K562 (cell line): Measurements from ENCODE around the gene MRPL28. TPM values are rescaled to one million over a fixed set of nuclear protein-coding genes. Genes with fewer than 3 reads are reported as not detected.

Experiments
- CREM ChIP-seq: IDR thresholded peaks from 2 replicates; pipeline ENCODE4 v1.6.1; 2014; ENCODE audit warnings: antibody characterized with exemption, low read depth
- GTF2E2 ChIP-seq: fragments of 200-800 bp; sonication (Bioruptor generic); IDR thresholded peaks from 2 replicates; pipeline ENCODE4 v1.6.1; 2016; ENCODE audit warnings: missing genetic modification characterization, missing compliant biosample characterization
- KDM5B ChIP-seq: fragments of 200-600 bp; sonication (generic); IDR thresholded peaks from 2 replicates; pipeline ENCODE4 v1.6.1; 2012; ENCODE audit warnings: low read depth, mild to moderate bottlenecking, moderate library complexity, low read length, control low read depth, inconsistent platforms; ENCODE audit not compliant: insufficient replicate concordance
- POLR2B ChIP-seq: fragments of 450-650 bp; IDR thresholded peaks from 2 replicates; pipeline ENCODE4 v1.6.1; 2018; ENCODE audit warnings: low read depth; ENCODE audit not compliant: partially characterized antibody
- SLC30A9 ChIP-seq: fragments of 250-450 bp; sonication (Bioruptor Pico); IDR thresholded peaks from 2 replicates; pipeline ENCODE4 v1.8.0; 2022; ENCODE audit warnings: mild to moderate bottlenecking, moderate library complexity
- TAF15 ChIP-seq: fragments of 200-400 bp; formaldehyde crosslinking; IDR thresholded peaks from 2 replicates; pipeline ENCODE4 v1.6.1; 2017; ENCODE audit warnings: mild to moderate bottlenecking, low read depth, low read length, moderate library complexity
- XRCC5 ChIP-seq: fragments of 200-400 bp; formaldehyde crosslinking; IDR thresholded peaks from 2 replicates; pipeline ENCODE4 v1.6.1; 2017; ENCODE audit warnings: low read depth, mild to moderate bottlenecking, low read length
- ZBTB17 ChIP-seq: fragments of 450-650 bp; formaldehyde crosslinking; IDR thresholded peaks from 2 replicates; pipeline ENCODE4 v1.4.0; 2020; ENCODE audit warnings: mild to moderate bottlenecking
- ZFX ChIP-seq: sonication (generic); formaldehyde crosslinking; IDR thresholded peaks from 2 replicates; pipeline ENCODE4 v1.8.0; 2022; ENCODE audit warnings: mild to moderate bottlenecking, missing genetic modification reagents, moderate library complexity
- ZNF347 ChIP-seq: fragments of 450-650 bp; formaldehyde crosslinking; IDR thresholded peaks from 2 replicates; pipeline ENCODE4 v1.4.0; 2020; ENCODE audit warnings: low read depth, mild to moderate bottlenecking, moderate library complexity
- ZNF507 ChIP-seq: conservative IDR thresholded peaks from 2 replicates; pipeline ENCODE4 v1.6.1; 2017; ENCODE audit warnings: missing genetic modification characterization, missing compliant biosample characterization
- polyA plus RNA-seq, 8 experiments: library from polyadenylated mRNA; depleted of rRNA in 4 of 8; stranded (reverse) in 5 of 8; unstranded in 3 of 8; fragments of >200 nt; fragmentation: Nextera tagmentation in 2 of 8; fragmentation: Illumina TruSeq in 1 of 8; extraction: Ambion mirVana in 2 of 8; extraction: Trizol in 1 of 8; gene quantifications; 2 replicates each; pipeline versions ENCODE4 v1.2.1 to v1.2.3, GENCODE V29; 2011 to 2014; ENCODE audit warnings: inconsistent platforms in 1 of 8, missing spikeins in 1 of 8
- total RNA-seq, 7 experiments: library from RNA; depleted of rRNA in 6 of 7; stranded (reverse); fragments of >200 nt in 6 of 7; fragmentation: Illumina TruSeq in 2 of 7; extraction: Trizol in 2 of 7; gene quantifications; 2 replicates each; pipeline versions ENCODE4 v1.2.1 to v1.2.3, GENCODE V29; 2011 to 2021; ENCODE audit warnings: low replicate concordance in 1 of 7
- TF ChIP-seq, protein P1 (sequence below): fragments of 200-400 bp; formaldehyde crosslinking; IDR thresholded peaks from 2 replicates; pipeline ENCODE4 v1.6.1; 2017; ENCODE audit warnings: mild to moderate bottlenecking, low read depth, low read length, moderate library complexity
- TF ChIP-seq, protein P2 (sequence below): fragments of 450-650 bp; IDR thresholded peaks from 2 replicates; pipeline ENCODE4 v1.6.1; 2017; ENCODE audit warnings: mild to moderate bottlenecking, moderate library complexity
- TF ChIP-seq, protein P3 (sequence below): fragments of 250-450 bp; sonication (Bioruptor Pico); IDR thresholded peaks from 2 replicates; pipeline ENCODE4 v1.4.0; 2020
- TF ChIP-seq, protein P4 (sequence below), 3 experiments: IDR thresholded peaks in 2 of 3; conservative IDR thresholded peaks in 1 of 3; 2 replicates each; pipeline ENCODE4 v1.5.1; 2011 to 2012; ENCODE audit warnings: low read length in 3 of 3, mild to moderate bottlenecking in 3 of 3, control low read depth in 2 of 3, improper control_type of control experiment in 1 of 3, inconsistent platforms in 1 of 3, low read depth in 1 of 3, mixed read lengths in 1 of 3, moderate library complexity in 1 of 3; ENCODE audit not compliant: insufficient read depth in 2 of 3
- TF ChIP-seq, protein P5 (sequence below): IDR thresholded peaks from 2 replicates; pipeline ENCODE4 v1.6.1; 2011; ENCODE audit not compliant: insufficient read length; ENCODE audit errors: extremely low read depth
- TF ChIP-seq, protein P6 (sequence below), 2 experiments: fragments of 450-650 bp; IDR thresholded peaks; 2 replicates each; pipeline ENCODE4 v1.6.1; 2018; ENCODE audit warnings: mild to moderate bottlenecking in 2 of 2, low read depth in 1 of 2; ENCODE audit not compliant: partially characterized antibody in 2 of 2

Gene MRPL28
- total and polyA plus RNA-seq, 9 of the 15 experiments (the other 6 are each of a cell fraction or from before 2014, with no cell fraction given), result 2.5 to 323 (median 175) TPM

DNA sequence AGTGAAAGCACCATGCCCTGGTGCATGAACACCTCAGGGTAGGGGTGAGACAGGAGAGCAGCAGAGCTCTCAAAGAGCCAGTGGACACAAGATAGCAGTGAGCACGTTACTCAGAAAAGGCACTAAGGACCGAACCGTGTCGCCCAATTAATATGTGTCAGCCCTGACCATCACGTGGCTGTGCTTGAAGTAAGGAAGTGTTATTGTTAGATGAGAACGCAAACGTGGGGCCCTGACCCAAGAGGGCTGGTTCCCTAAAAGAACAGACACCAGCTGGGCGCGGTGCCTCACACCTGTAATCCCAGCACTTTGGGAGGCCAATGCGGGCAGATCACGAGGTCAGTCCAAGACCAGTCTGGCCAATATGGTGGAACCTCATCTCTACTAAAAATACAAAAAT lies 34.1 kb downstream of the MRPL28 start (continued):
- TF ChIP-seq, protein P1, sequence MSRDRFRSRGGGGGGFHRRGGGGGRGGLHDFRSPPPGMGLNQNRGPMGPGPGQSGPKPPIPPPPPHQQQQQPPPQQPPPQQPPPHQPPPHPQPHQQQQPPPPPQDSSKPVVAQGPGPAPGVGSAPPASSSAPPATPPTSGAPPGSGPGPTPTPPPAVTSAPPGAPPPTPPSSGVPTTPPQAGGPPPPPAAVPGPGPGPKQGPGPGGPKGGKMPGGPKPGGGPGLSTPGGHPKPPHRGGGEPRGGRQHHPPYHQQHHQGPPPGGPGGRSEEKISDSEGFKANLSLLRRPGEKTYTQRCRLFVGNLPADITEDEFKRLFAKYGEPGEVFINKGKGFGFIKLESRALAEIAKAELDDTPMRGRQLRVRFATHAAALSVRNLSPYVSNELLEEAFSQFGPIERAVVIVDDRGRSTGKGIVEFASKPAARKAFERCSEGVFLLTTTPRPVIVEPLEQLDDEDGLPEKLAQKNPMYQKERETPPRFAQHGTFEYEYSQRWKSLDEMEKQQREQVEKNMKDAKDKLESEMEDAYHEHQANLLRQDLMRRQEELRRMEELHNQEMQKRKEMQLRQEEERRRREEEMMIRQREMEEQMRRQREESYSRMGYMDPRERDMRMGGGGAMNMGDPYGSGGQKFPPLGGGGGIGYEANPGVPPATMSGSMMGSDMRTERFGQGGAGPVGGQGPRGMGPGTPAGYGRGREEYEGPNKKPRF, result no peak
- TF ChIP-seq, protein P2, sequence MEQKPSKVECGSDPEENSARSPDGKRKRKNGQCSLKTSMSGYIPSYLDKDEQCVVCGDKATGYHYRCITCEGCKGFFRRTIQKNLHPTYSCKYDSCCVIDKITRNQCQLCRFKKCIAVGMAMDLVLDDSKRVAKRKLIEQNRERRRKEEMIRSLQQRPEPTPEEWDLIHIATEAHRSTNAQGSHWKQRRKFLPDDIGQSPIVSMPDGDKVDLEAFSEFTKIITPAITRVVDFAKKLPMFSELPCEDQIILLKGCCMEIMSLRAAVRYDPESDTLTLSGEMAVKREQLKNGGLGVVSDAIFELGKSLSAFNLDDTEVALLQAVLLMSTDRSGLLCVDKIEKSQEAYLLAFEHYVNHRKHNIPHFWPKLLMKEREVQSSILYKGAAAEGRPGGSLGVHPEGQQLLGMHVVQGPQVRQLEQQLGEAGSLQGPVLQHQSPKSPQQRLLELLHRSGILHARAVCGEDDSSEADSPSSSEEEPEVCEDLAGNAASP, result no peak
- TF ChIP-seq TAF15 (no peak), GTF2E2 (tag) (no peak), ZBTB17 (no peak), POLR2B (no peak), ZNF347 (no peak), ZFX (CRISPR knock-in tag) (peak; percentile 11; the same call in 1 of the 2 replicates), CREM (peak; percentile 45; the same call in 1 of the 2 replicates), KDM5B (no peak), ZNF507 (tag) (no peak), XRCC5 (no peak), SLC30A9 (CRISPR knock-in tag) (no peak)
- TF ChIP-seq, protein P3, sequence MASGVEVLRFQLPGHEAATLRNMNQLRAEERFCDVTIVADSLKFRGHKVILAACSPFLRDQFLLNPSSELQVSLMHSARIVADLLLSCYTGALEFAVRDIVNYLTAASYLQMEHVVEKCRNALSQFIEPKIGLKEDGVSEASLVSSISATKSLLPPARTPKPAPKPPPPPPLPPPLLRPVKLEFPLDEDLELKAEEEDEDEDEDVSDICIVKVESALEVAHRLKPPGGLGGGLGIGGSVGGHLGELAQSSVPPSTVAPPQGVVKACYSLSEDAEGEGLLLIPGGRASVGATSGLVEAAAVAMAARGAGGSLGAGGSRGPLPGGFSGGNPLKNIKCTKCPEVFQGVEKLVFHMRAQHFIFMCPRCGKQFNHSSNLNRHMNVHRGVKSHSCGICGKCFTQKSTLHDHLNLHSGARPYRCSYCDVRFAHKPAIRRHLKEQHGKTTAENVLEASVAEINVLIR, result no peak
- TF ChIP-seq, protein P4, sequence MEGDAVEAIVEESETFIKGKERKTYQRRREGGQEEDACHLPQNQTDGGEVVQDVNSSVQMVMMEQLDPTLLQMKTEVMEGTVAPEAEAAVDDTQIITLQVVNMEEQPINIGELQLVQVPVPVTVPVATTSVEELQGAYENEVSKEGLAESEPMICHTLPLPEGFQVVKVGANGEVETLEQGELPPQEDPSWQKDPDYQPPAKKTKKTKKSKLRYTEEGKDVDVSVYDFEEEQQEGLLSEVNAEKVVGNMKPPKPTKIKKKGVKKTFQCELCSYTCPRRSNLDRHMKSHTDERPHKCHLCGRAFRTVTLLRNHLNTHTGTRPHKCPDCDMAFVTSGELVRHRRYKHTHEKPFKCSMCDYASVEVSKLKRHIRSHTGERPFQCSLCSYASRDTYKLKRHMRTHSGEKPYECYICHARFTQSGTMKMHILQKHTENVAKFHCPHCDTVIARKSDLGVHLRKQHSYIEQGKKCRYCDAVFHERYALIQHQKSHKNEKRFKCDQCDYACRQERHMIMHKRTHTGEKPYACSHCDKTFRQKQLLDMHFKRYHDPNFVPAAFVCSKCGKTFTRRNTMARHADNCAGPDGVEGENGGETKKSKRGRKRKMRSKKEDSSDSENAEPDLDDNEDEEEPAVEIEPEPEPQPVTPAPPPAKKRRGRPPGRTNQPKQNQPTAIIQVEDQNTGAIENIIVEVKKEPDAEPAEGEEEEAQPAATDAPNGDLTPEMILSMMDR (IDR thresholded peaks at IDR 0.05 in 2 of 3, conservative IDR thresholded peaks at IDR 0.05 in 1 of 3; ENCODE audit: insufficient read depth in 2 of 3, low read depth in 1 of 3, low read length in 3 of 3), result no peak
- TF ChIP-seq, protein P5, sequence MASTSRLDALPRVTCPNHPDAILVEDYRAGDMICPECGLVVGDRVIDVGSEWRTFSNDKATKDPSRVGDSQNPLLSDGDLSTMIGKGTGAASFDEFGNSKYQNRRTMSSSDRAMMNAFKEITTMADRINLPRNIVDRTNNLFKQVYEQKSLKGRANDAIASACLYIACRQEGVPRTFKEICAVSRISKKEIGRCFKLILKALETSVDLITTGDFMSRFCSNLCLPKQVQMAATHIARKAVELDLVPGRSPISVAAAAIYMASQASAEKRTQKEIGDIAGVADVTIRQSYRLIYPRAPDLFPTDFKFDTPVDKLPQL, result no peak
- TF ChIP-seq, protein P6, sequence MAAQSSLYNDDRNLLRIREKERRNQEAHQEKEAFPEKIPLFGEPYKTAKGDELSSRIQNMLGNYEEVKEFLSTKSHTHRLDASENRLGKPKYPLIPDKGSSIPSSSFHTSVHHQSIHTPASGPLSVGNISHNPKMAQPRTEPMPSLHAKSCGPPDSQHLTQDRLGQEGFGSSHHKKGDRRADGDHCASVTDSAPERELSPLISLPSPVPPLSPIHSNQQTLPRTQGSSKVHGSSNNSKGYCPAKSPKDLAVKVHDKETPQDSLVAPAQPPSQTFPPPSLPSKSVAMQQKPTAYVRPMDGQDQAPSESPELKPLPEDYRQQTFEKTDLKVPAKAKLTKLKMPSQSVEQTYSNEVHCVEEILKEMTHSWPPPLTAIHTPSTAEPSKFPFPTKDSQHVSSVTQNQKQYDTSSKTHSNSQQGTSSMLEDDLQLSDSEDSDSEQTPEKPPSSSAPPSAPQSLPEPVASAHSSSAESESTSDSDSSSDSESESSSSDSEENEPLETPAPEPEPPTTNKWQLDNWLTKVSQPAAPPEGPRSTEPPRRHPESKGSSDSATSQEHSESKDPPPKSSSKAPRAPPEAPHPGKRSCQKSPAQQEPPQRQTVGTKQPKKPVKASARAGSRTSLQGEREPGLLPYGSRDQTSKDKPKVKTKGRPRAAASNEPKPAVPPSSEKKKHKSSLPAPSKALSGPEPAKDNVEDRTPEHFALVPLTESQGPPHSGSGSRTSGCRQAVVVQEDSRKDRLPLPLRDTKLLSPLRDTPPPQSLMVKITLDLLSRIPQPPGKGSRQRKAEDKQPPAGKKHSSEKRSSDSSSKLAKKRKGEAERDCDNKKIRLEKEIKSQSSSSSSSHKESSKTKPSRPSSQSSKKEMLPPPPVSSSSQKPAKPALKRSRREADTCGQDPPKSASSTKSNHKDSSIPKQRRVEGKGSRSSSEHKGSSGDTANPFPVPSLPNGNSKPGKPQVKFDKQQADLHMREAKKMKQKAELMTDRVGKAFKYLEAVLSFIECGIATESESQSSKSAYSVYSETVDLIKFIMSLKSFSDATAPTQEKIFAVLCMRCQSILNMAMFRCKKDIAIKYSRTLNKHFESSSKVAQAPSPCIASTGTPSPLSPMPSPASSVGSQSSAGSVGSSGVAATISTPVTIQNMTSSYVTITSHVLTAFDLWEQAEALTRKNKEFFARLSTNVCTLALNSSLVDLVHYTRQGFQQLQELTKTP (IDR thresholded peaks at IDR 0.05; ENCODE audit: low read depth in 1 of 2, partially characterized antibody in 2 of 2), result no peak
